ENCODE data around the gene MFSD12.

MFSD12 gene

GRCh38 chr19:3507371-3508120 is 49.8 kb downstream of the MFSD12 start:
- DNase-seq (ENCODE audit: low read depth in 1 of 2, low spot score in 1 of 2): no peak
- no peaks in the 10 kb centered on the region for H3K27me3 ChIP-seq (ENCODE audit: insufficient read depth, poor library complexity, severe bottlenecking)

GRCh38 chr19:3506384-3507340 is 50.7 kb downstream of the MFSD12 start:
- peak in 1 of 2 experiments; percentile 5 for DNase-seq (ENCODE audit: low read depth in 1 of 2, low spot score in 1 of 2)
- Histone ChIP-seq H3K27ac (replicated peaks) (peak overlapping the region; percentile 68), H3K27me3 (ENCODE audit: insufficient read depth, poor library complexity, severe bottlenecking) (no peaks in the 10 kb centered on the region), H3K4me3 (replicated peaks; ENCODE audit: insufficient read depth, low read length) (peak overlapping the region; percentile 76)
- TF ChIP-seq GABPA (IDR thresholded peaks at IDR 0.05; ENCODE audit: low read depth): no peak
- no peak for TF ChIP-seq POLR2AphosphoS5 (IDR thresholded peaks at IDR 0.05; ENCODE audit: low read depth)
- TF ChIP-seq CTCF (IDR thresholded peaks at IDR 0.05; ENCODE audit: insufficient read depth, low read length): no peak
- TF ChIP-seq REST (IDR thresholded peaks at IDR 0.05; ENCODE audit: insufficient replicate concordance, low read depth): no peak
- TF ChIP-seq SPI1 (IDR thresholded peaks at IDR 0.05; ENCODE audit: borderline replicate concordance, low read depth): no peak

More at GRCh38 chr19:3507371-3508120, 49.8 kb downstream of the MFSD12 start:
- no peak for TF ChIP-seq REST (IDR thresholded peaks at IDR 0.05; ENCODE audit: insufficient replicate concordance, low read depth)
- no peak for TF ChIP-seq GABPA (IDR thresholded peaks at IDR 0.05; ENCODE audit: low read depth)
- TF ChIP-seq CTCF (IDR thresholded peaks at IDR 0.05; ENCODE audit: insufficient read depth, low read length): no peak
- H3K27ac ChIP-seq (replicated peaks): no peak overlapping the region
- H3K4me3 ChIP-seq (replicated peaks; ENCODE audit: insufficient read depth, low read length): peak overlapping the region; percentile 76

GRCh38 chr19:3505598-3506383 is 51.6 kb downstream of the MFSD12 start, which contains the start of gene FZR1:
TSS of gene FZR1 (plus strand) at chr19:3506311. CDS start at chr19:3522990, 16,679 bp downstream.
- Histone ChIP-seq H3K27ac (replicated peaks) (peak within 1 kb of the TSS; percentile 91), H3K4me3 (replicated peaks; ENCODE audit: insufficient read depth, low read length) (peak within 1 kb of the TSS; percentile 76), H3K27me3 (ENCODE audit: insufficient read depth, poor library complexity, severe bottlenecking) (no peaks in the 10 kb centered on the region)
- TF ChIP-seq CTCF (IDR thresholded peaks at IDR 0.05; ENCODE audit: insufficient read depth, low read length) (no peak), GABPA (IDR thresholded peaks at IDR 0.05; ENCODE audit: low read depth) (peak; percentile 68), REST (IDR thresholded peaks at IDR 0.05; ENCODE audit: insufficient replicate concordance, low read depth) (no peak), POLR2AphosphoS5 (IDR thresholded peaks at IDR 0.05; ENCODE audit: low read depth) (peak; percentile 57), SPI1 (IDR thresholded peaks at IDR 0.05; ENCODE audit: borderline replicate concordance, low read depth) (peak; percentile 54; the same call in 1 of the 2 replicates)
- DNase-seq (ENCODE audit: low read depth in 1 of 2, low spot score in 1 of 2): peak; percentile 95 to 99
